Hepatic stellate cell (primary cell): ENCODE data around the gene RBM22.
"Not testable (repeated sequence)": the region's sequence is repeated elsewhere in the genome, so short reads cannot be mapped to it uniquely, and the experiment has no call there.

ENCODE experiments used
- DNase-seq: peaks from one replicate; pipeline ENCODE4 v3.0.0; 2011; ENCODE audit warnings: low spot score

Gene RBM22

DNA sequence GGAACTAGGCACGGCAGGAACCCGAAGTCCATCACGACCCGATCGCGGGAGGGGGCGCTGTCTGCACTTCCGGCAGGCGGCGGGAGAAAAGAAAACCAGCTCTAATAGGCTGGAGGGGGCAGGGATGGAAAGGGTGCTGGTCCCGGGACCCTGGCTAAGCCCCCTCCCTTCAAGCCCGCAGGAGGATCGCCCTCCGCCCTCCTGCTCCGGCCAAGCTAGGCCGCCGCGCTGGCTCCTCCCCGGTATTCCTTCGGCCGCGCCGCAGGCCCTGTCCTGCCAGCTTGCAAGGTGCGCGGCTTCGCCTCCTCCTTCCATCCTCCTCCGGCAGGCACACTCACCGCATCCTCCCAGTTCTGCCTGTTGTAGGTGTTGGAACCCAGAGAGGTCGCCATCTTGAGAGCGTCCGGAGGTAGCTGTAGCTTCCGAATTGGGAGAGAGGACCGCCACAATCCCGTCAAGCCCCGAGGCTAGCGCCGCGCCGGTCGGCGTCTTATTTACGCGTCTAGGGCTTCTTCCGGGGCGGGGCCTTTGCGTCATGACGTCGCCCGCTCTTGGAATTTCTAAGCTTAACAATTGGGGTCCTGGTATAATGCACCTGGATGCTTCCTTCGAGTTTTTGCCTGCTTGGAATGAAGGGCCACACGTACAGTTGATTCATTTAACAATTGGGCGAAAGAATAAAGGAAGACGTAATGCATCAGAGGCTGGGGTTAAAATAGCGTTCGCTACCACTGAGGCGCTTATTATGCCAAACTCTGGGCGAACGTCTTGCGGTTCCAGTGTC is at the start of gene RBM22:
Gene RBM22 (minus strand): TSS at position 469 of the 784 bp plus-strand sequence. CDS start 77 bp downstream, at position 392.
- DNase-seq, result peak; percentile 77

DNA sequence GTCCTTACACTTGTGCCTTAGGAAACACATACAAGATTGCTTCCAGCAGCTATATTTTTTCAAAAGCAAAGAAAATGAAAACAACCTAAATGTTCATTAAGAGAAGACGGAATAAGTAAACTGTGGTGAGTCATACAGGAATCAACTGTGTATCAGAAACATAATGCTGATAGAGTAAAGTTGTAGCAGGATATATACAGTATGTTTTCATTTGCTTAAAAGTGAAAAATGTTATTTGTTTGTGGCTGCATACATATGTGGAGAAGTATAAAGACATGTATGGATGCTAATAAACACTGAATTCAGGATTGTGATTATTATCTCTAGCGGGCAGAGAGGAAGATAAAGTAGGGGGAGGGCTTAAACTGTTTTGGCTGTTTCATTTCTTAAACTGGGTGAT is 49.6 kb upstream of the RBM22 start:
- no peak for DNase-seq

DNA sequence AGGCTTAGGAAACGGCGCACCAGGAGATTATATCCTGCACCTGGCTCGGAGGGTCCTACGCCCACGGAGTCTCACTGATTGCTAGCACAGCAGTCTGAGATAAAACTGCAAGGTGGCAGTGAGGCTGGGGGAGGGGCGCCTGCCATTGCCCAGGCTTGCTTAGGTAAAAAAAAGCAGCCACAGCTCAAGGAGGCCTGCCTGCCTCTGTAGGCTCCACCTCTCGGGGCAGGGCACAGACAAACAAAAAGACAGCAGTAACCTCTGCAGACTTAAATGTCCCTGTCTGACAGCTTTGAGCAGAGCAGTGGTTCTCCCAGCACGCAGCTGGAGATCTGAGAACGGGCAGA is 42.3 kb upstream of the RBM22 start:
- not testable (repeated sequence) for DNase-seq

DNA sequence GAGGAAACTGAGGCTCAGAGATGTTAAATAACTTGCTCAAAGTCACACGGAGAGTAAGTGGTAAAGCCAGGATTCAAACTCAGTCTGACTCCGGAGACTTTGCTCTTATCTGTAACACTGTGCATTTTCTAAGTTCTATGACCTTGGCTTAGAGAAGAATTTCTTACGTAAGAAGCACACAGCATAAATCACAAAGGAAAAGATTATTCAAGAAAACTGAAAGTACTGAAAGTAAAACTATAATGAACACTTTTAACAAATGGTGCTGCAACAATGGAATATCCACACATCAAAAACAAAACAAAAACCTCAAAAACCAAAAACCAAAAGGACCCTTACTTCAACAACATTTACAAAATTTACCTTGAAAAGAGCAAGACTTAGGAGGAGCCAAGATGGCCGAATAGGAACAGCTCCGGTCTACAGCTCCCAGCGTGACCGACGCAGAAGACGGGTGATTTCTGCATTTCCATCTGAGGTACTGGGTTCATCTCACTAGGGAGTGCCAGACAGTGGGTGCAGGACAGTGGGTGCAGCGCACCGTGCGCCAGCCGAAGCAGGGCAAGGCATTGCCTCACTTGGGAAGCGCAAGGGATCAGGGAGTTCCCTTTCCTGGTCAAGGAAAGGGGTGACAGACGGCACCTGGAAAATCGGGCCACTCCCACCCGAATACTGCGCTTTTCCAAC is 41.7 kb upstream of the RBM22 start:
- DNase-seq, result not testable (repeated sequence)

DNA sequence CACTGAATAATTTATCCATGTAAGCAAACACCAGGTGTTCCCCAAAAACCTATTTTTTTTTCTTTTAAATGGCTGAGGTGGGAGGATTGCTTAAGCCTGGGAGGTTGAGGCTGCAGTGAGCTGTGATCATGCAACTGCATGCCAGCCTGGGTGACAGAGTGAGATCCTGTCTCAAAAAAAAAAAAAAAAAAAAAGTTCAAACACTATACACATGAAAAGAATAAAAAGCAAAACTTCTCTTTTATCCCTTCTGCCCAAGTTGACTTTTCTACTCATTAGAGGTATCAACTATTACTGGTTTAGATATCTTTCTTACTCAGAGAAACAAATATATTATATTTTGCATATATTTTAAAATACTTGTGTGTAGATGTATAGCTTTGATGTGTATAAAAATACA is 40.1 kb upstream of the RBM22 start:
- DNase-seq, result no peak

DNA sequence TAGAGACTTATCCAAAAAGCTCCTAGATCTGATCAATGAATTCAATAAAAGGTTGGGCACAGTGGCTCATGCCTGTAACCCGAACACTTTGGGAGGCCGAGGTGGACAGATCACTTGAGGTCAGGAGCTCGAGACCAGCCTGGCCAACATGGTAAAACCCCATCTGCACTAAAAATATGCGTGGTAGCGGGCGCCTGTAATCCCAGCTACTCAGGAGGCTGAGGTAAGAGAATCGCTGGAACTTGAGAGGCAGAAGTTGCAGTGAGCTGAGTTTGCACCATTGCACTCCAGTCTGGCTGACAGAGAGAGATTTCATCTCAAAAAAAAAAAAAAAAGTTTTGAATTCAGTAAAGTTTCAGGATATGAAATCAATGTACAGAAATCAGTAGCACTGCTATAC is 38.0 kb upstream of the RBM22 start:
- DNase-seq, result no peak

DNA sequence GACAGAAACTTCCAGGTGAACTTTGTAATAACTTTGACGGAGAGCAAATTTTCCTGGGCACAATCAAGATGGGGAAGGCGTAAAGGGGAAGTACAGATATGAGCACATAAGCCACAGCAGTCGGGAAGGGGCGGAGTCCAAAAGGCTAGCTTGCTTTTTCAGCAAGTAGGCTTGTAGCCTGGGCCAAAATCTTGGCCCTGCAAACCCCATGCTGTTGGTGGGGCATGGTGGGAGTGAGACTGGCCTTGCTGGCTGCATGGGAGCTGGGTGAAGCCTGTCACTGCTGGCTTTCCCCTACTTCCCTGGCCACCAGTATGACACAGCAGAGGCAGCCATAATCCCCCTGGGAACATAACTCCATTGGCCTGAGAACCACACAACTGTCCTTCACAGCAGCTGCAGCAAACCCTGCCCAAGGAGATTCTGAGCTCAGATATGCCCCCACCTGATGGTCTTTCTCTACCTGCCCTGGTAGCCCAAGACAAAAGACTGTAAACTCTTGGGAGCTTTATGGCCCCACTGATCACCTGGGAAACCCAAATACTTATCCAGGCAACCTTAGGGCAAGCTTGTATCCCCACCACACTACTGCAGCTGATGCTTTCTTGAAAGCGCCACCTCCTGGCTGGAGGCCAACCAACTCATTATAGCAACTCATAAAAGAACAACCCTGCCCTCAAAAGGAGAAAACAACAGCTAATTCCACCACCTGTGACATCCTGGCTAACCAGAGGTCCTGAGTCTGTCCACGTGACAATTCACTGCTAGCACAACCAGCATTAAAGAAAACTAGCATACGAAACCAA is 33.9 kb upstream of the RBM22 start:
- DNase-seq, result no peak

DNA sequence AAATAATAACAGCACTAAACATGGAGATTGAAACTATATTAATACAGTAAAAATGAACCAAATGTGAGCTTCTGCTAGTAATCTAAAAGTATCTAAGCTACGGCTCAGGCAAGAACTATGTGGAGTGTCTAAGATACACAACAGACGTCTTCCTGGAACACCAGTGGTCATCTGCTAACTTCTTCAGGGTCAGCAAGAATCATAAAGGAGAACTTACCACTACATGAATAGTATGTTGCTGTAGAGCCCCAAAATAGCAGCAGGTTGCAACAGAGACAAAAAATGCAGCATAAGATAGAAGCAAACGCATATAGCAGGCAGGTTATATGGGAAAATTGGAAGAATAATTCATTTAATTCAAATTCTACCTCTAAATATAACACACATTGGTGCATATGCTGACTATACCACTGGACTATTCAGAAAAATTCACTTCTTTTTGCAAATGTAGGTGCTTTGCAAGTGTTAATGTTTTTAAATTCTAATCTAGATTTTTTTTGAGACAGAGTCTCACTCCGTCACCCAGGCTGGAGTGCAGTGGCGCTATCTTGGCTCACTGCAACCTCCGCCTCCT is 30.9 kb upstream of the RBM22 start:
- DNase-seq, result no peak

DNA sequence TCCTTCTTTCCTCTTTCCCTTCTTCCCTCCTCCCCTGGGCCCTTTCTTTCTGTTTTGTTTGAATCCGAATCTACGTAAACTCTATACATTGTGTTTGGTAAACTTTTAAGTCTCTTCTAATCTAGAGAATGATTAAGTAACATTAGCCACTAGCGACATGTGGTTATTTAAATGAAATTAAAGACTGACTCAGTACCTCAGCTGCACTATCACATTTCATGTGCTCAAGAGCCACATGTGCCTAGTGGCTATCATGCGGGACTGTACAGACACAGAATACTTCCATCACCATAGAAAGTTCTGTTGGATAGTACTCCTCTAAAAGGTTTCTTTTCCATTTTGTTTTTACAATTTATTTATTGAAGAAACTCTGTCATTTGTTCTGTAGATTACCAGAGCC is 29.0 kb upstream of the RBM22 start:
- no peak for DNase-seq

DNA sequence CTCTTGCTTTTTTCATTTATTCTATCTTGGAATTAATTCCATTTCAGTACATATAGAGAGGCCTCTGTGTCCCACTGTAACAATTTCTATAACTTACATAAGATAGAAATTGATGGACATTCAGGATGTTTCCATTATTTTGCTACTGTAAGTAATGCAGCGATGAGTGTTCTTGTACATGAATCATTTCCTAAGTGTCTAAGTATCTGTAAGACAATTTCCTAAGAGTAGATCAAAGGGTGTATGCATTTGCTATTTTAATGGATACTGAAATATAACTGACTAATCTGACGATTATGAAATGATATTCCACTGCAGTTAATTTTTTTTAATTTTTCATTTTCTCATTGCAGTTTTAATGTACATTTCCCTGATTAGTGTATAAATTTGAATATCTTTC is 23.0 kb upstream of the RBM22 start:
- no peak for DNase-seq

DNA sequence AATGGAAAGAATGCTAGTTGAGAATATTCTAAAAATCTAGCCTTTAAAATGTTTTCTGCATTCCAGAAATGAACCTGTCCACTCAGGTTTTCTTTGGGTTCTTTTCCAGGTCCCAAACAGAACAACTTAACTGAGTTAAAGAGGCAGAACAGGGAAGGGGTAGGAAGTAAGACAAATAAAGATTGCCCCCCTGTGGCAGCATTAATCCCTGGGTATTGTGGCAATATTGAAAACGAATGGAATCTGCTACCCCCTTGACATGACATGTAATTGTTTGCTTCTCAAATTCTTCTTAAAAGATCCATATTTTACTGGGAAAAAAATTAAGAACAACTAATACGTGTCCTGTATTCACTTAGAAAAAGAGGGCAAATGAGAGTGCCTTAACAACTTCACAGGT is 9.3 kb upstream of the RBM22 start:
- no peak for DNase-seq

DNA sequence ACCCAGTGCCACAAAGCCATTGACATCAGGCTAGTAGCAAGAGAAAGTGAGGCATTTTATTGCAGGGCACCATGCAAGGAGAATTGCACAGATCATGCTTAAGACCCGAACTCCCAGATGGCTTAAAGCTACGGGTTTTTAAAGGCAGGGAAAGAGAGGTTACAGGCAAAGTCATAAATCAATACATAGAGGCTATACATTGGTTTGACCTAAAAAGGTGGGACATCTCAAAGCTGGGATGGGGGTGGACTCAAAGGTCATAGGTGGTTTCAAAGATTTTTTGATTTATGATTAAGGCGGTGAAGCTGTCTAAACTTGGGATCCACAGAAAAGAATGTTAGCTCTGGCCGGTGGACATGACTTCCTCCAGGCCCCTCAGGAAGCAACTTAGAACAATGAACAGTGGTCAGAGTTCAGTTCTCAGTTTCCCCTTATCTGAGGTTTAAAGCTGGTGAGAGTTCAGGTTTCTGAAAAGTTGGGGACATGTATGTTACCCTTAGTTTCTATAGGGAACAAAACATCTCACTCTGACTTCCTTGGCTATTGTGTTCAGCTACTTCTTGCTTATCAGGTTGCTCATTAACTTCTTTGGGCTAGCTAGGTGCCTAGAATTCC is 6.0 kb upstream of the RBM22 start:
- DNase-seq, result no peak

DNA sequence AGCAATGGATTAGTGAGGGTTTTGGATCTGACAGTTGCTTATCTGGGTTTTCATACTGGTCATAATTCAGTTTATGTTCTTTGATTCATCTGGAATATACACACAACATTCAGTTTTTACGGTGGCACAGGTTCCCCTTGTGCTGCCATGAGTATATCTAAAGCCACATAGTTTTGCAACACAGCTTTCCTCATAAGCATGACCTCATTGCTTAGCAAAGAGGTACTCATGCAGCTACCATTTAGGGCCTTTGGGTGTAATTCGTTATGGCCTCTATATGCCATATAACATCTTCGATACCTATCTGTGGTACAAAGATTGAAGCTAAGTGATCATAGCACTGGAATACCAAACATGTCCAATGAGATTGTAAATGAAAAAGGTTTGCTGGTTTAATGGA is 2.9 kb upstream of the RBM22 start:
- DNase-seq, result no peak

DNA sequence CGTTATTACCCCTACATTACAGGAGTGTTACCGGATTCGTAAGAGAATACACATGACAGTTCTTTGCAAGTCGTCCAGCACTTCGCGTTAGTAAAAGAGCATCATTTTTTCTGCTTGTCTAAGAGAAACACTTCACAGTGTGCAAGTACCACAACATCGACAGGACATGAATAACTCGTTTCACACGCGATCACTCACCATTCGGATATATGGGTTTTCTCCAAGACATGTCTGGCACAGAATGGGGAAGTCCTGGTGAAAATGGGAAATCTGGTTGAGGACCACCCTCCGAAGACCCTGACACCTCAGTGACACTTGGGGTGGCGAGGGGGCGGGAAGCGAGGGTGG is 642 bp downstream of the RBM22 start:
- peak; percentile 8 for DNase-seq

DNA sequence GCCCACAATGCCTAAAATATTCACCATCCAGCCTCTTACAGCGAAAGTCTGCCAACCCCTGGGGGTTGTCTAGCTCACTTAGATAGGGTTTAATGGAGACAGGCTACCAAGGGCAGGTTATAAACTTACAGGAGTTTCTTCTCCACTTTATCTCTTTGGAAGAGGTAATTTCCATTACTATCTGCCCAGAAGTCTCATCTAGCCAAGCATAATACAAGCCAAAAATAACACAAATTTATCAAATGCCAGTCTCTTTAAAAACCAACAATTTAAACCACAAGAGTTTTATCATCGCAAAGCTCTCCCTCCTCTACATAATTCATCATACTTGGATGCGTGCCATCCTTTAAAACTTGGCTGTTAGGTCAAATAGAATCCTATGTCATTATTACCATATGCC is 6.2 kb downstream of the RBM22 start:
- DNase-seq, result peak; percentile 26

DNA sequence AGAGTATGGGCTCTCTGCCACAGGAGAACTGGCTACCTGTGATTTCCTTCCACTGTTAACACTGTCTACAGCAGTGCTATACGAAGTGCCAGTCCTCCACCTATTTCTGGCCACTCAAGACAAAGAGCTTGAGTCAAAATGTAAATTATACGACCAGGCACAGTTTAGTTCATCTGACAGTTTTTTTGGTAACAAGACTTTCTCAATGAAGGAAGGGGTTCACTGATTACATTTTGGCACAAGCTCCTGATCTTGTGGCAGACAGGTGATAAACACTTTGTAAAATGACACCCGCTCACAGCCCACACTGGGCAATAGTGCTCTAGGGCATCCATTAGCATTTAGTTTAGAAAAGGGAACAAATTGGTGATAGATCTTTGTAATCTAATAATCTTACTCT is 8.6 kb downstream of the RBM22 start:
- DNase-seq, result no peak

DNA sequence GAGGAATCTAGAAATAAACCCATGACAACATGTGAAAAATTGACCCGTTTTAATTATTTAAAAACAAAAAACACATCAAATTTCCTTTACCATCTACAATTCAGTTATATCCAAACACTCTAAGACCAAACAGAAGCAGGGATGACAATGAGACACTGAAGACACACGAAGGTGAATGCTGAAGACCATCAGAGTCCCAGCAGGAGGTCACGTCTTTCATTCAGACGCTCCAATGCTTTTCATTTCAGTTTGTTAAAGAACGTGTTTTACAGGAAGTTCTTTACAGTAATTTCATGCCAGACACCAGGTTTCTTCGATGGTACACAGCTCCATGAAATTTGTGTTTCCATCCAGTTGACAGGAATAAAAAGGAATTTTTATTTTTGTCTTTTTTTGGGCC is 10.1 kb downstream of the RBM22 start:
- DNase-seq, result no peak

DNA sequence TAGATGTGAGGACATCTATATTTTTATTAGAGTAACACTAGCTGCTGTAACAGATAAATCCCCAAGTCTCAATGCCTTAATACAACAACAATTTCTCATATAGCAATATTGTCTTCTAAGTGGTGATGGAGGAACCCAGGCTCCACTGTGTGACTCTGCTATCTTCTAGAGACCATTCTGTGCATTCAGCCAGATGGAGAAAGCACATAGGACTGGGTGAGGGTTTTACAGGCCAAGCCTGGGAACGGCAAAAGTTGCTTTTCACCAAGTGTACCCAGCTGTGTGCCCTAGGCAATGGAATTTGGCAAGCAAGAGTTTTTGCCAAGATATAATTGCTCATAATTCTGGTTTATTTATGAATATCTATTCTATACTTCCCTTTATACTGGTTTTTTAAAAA is 11.7 kb downstream of the RBM22 start:
- DNase-seq, result no peak

DNA sequence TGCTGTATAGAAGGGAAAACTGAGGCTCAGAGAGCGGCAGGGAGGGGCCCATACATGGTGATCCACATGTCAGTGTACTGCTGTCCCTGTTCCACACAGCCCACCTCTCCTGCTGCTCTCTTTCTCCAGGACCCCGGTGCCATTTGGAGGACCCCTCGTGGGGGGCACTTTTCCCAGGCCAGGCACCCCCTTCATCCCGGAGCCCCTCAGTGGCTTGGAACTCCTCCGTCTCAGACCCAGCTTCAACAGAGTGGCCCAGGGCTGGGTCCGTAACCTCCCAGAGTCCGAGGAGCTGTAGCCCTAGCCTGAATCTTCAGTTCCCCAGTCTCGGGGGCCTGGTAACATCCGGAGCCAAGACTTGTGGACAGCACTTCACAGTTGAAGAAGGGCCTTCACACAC is 24.3 kb downstream of the RBM22 start:
- DNase-seq, result no peak

DNA sequence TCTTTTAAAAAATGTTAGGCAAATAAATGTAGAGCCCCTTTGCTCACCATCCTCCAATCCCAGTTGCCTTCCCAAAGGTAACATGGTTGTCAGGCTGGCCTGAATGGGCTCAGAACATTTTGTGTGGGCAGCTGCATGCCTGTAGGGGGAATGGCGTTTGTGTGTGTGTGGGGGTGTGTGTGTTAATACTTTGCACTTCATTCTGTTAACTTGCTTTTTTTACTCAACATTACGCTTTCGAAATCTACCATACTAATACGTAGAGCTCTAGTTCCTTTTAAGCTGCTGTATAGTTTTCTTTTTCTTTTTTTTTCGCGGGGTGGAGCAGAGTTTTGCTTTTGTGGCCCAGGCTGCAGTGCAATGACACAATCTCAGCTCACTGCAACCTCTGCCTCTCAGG is 25.8 kb downstream of the RBM22 start:
- DNase-seq, result no peak

DNA sequence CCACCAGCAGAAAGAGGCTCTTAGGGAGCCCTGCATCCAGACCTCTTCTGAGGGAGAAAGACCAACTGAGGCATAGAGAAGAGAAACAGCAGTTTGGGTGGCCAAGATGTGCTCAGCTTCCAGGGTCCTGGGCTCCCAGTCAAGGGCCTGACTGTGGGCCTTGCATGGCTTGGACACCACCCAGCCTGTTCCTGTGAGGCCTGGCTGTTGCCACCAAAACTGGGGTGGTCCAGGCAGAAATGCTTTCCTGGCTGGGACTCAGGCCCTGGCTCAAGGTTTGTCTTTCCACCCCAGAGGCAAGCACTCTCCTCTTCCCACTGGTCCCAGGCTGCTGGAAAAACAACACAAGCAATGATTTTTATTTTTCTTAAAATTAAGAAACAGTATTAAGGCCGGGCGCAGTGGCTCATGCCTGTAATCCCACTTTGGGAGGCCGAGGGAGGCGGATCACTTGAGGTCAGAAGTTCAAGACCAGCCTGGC is 26.5 kb downstream of the RBM22 start:
- no peak for DNase-seq

DNA sequence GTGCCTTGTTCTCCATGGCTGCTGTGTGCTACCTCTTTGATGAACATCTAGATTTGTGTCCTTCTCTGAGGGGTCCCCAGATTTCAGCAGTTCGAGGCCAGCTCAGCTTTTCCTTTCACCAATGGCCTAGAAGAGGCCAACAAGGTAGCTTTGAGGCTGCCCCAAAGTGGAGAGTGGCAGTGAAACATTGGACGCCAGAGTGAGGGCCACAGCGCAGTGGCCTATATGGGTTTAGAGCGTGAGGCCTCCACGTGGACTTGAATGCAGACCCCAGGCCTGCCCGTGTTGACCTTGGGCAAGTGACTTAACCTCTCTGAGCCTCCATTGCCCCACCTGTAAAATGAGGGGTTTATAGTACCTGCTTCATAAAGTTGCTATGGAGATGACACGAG is 28.0 kb downstream of the RBM22 start:
- no peak for DNase-seq
